ENCODE results near the gene PRDM2.

PRDM2 gene

GRCh38 chr1:13746342-13746741, 46.4 kb downstream of the PRDM2 start:
- no peak for TF ChIP-seq CTCF (IDR thresholded peaks at IDR 0.05; ENCODE audit: low read depth, low read length, missing control alignments)
- in situ Hi-C loops (cut with HindIII; ENCODE audit: low sequenced_read_pairs) = no loop called here
- DNase-seq (ENCODE audit: low read depth) = no peak
- no peak overlapping the region for H3K4me3 ChIP-seq (ENCODE audit: low read depth, low read length)

GRCh38 chr1:13748610-13749505, 48.9 kb downstream of the PRDM2 start:
- TF ChIP-seq CTCF (IDR thresholded peaks at IDR 0.05; ENCODE audit: low read depth, low read length, missing control alignments) = peak; percentile 9
- in situ Hi-C loops (cut with HindIII; ENCODE audit: low sequenced_read_pairs) = no loop called here
- H3K4me3 ChIP-seq (ENCODE audit: low read depth, low read length) = peak overlapping the region; percentile 63
- peak; percentile 91 for DNase-seq (ENCODE audit: low read depth)

- no peak for DNase-seq (ENCODE audit: low read depth)
Measured at GRCh38 chr1:13749543-13750341, 49.8 kb downstream of the PRDM2 start.

GRCh38 chr1:13751458-13751871, 51.5 kb downstream of the PRDM2 start:
- DNase-seq (ENCODE audit: low read depth) = no peak
- peak overlapping the region; percentile 4 for H3K4me3 ChIP-seq (ENCODE audit: low read depth, low read length)
- no peak for TF ChIP-seq CTCF (IDR thresholded peaks at IDR 0.05; ENCODE audit: low read depth, low read length, missing control alignments)
- in situ Hi-C loops (cut with HindIII; ENCODE audit: low sequenced_read_pairs) = no loop called here

More at GRCh38 chr1:13749543-13750341, 49.8 kb downstream of the PRDM2 start:
- H3K4me3 ChIP-seq (ENCODE audit: low read depth, low read length) = peak overlapping the region; percentile 63
- in situ Hi-C loops (cut with HindIII; ENCODE audit: low sequenced_read_pairs) = no loop called here
- TF ChIP-seq CTCF (IDR thresholded peaks at IDR 0.05; ENCODE audit: low read depth, low read length, missing control alignments) = no peak

GRCh38 chr1:13751985-13752384, 52.0 kb downstream of the PRDM2 start:
- no peak for TF ChIP-seq CTCF (IDR thresholded peaks at IDR 0.05; ENCODE audit: low read depth, low read length, missing control alignments)
- in situ Hi-C loops (cut with HindIII; ENCODE audit: low sequenced_read_pairs) = no loop called here
- H3K4me3 ChIP-seq (ENCODE audit: low read depth, low read length) = peak overlapping the region; percentile 4
- DNase-seq (ENCODE audit: low read depth) = no peak

GRCh38 chr1:13752852-13753251, 52.9 kb downstream of the PRDM2 start:
- TF ChIP-seq CTCF (IDR thresholded peaks at IDR 0.05; ENCODE audit: low read depth, low read length, missing control alignments) = no peak
- in situ Hi-C loops (cut with HindIII; ENCODE audit: low sequenced_read_pairs) = no loop called here
- no peak overlapping the region for H3K4me3 ChIP-seq (ENCODE audit: low read depth, low read length)
- no peak for DNase-seq (ENCODE audit: low read depth)
